Measurements from ENCODE around the gene IRAK4.

IRAK4 gene

GRCh38 chr12:43776498-43776897, 17.7 kb downstream of the IRAK4 start:
- DNase-seq: peak; percentile 49

- DNase-seq: no peak
Measured at GRCh38 chr12:43786899-43787693, 28.3 kb downstream of the IRAK4 start.

- DNase-seq: no peak
Measured at GRCh38 chr12:43789941-43790340, 31.2 kb downstream of the IRAK4 start.

- DNase-seq: no peak
Measured at GRCh38 chr12:43795716-43796280, 37.0 kb downstream of the IRAK4 start.

- no peak for DNase-seq
Measured at GRCh38 chr12:43797561-43798217, 38.9 kb downstream of the IRAK4 start.

- DNase-seq: peak; percentile 27
Measured at GRCh38 chr12:43805149-43805859, 46.6 kb downstream of the IRAK4 start.

- DNase-seq: peak; percentile 83
Measured at GRCh38 chr12:43805860-43806736, 47.3 kb downstream of the IRAK4 start, which contains the start of gene TWF1. Gene TWF1 (minus strand): TSS chr12:43806317. CDS start chr12:43806245, 72 bp downstream.

- DNase-seq: no peak
Measured at GRCh38 chr12:43806737-43807072, 48.0 kb downstream of the IRAK4 start.

- DNase-seq: no peak
Measured at GRCh38 chr12:43807386-43807785, 48.6 kb downstream of the IRAK4 start.

- no peak for DNase-seq
Measured at GRCh38 chr12:43812057-43812456, 53.3 kb downstream of the IRAK4 start.

- no peak for DNase-seq
Measured at GRCh38 chr12:43812926-43813325, 54.2 kb downstream of the IRAK4 start.

- DNase-seq: no peak
Measured at GRCh38 chr12:43815416-43815815, 56.7 kb downstream of the IRAK4 start.

GRCh38 chr12:43816168-43816567, 57.4 kb downstream of the IRAK4 start:
- no peak for DNase-seq

GRCh38 chr12:43824207-43824775, 65.5 kb downstream of the IRAK4 start:
- no peak for DNase-seq

- no peak for DNase-seq
Measured at GRCh38 chr12:43826681-43827080, 67.9 kb downstream of the IRAK4 start.

GRCh38 chr12:43827093-43827492, 68.3 kb downstream of the IRAK4 start:
- no peak for DNase-seq

GRCh38 chr12:43832463-43833168, 73.9 kb downstream of the IRAK4 start:
- peak; percentile 23 for DNase-seq

GRCh38 chr12:43835264-43835655, 76.5 kb downstream of the IRAK4 start:
- DNase-seq: peak; percentile 14

- DNase-seq: peak; percentile 65
Measured at GRCh38 chr12:43835656-43836474, 77.1 kb downstream of the IRAK4 start, which contains the start of gene TMEM117. Gene TMEM117 (plus strand): TSS chr12:43836081.

GRCh38 chr12:43836475-43836989, 77.8 kb downstream of the IRAK4 start:
- peak; percentile 32 for DNase-seq
